ENCODE data around the gene LCE4A. TPM values are rescaled to one million over a fixed set of nuclear protein-coding genes. Genes with fewer than 3 reads are reported as not detected.

LCE4A gene
- total RNA-seq, 2 donors from 2014 or later, result not detected

DNA sequence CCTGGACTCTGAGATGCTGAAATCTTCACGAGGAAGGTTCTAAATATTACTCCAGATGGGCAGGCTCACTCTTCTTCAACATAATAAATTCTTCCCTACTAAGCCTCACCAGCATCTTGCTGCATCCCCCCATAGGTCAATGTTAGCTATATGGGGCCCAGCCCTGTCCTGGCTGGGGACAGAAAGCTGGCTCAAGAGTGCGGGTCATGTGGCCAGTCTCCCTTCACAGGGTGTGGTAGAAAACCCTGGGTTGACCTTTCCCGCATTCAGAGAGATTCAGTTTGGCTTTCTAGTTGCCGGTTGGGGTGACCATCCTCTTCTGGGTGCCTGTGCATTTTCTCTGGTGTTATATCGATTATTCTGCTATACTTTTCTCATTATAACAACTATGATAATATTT is 30.0 kb downstream of the LCE4A start:
- Histone ChIP-seq H3K27ac (ENCODE audit: low read depth, low read length) (no peak overlapping the region), H3K27me3 (ENCODE audit: control insufficient read depth, insufficient read depth, low read length, poor library complexity, severe bottlenecking) (no peaks in the 10 kb centered on the region), H3K36me3 (ENCODE audit: control insufficient read depth, insufficient read depth, low read length) (no peaks in the 10 kb centered on the region), H3K4me1 (ENCODE audit: control insufficient read depth, insufficient read depth, low read length) (no peaks in the 10 kb centered on the region), H3K9ac (ENCODE audit: extremely low read depth, low read length, poor library complexity, severe bottlenecking) (no peak overlapping the region), H3K9me3 (ENCODE audit: control insufficient read depth, low read length) (peaks cover 80% of the 10 kb centered on the region), H3K4me3 (ENCODE audit: low read length) (no peak overlapping the region)
- no peak overlapping the region for H3K27ac Mint-ChIP-seq
- peaks cover 93% of the 10 kb centered on the region for H3K9me3 Mint-ChIP-seq
- no peaks in the 10 kb centered on the region for H3K4me1 Mint-ChIP-seq
- DNase-seq, result no peak
- WGBS, 2 experiments (ENCODE audit: insufficient coverage in 1 of 2, insufficient read length in 1 of 2), result 60% methylated on average over 4 of the region's 5 CpGs; no CpG with 5 or more reads in 1 of the 2 experiments
- TF ChIP-seq, protein P1, sequence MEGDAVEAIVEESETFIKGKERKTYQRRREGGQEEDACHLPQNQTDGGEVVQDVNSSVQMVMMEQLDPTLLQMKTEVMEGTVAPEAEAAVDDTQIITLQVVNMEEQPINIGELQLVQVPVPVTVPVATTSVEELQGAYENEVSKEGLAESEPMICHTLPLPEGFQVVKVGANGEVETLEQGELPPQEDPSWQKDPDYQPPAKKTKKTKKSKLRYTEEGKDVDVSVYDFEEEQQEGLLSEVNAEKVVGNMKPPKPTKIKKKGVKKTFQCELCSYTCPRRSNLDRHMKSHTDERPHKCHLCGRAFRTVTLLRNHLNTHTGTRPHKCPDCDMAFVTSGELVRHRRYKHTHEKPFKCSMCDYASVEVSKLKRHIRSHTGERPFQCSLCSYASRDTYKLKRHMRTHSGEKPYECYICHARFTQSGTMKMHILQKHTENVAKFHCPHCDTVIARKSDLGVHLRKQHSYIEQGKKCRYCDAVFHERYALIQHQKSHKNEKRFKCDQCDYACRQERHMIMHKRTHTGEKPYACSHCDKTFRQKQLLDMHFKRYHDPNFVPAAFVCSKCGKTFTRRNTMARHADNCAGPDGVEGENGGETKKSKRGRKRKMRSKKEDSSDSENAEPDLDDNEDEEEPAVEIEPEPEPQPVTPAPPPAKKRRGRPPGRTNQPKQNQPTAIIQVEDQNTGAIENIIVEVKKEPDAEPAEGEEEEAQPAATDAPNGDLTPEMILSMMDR (conservative IDR thresholded peaks at IDR 0.05), result no peak
- no peak overlapping the region for H3K4me3 Mint-ChIP-seq
- no peaks in the 10 kb centered on the region for H3K27me3 Mint-ChIP-seq (ENCODE audit: insufficient read depth)
- no peaks in the 10 kb centered on the region for H3K36me3 Mint-ChIP-seq (ENCODE audit: low read depth)

DNA sequence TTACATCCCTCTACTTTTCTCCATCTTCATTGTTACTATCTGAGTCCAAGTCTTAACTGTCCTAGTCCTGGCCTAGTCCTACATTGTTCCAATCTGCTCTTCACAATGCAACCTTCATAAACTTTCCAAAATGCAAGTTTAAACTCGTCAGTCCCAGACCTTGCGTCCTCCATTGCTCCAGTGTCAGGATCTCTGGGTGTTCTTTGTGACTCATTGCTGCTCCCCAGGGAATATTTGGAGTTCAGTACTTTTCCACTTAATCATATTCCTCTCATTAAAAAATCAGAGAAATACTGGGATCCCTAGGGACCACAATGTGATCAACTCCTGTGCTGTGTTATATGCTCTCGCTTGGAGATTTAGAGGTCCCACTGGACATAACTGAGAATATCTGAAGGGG is 31.9 kb downstream of the LCE4A start:
- TF ChIP-seq, protein P1 (conservative IDR thresholded peaks at IDR 0.05), result no peak
- Histone ChIP-seq H3K27ac (ENCODE audit: low read depth, low read length) (no peak overlapping the region), H3K4me1 (ENCODE audit: control insufficient read depth, insufficient read depth, low read length) (no peaks in the 10 kb centered on the region), H3K9me3 (ENCODE audit: control insufficient read depth, low read length) (peaks cover 81% of the 10 kb centered on the region), H3K36me3 (ENCODE audit: control insufficient read depth, insufficient read depth, low read length) (no peaks in the 10 kb centered on the region), H3K4me3 (ENCODE audit: low read length) (no peak overlapping the region), H3K27me3 (ENCODE audit: control insufficient read depth, insufficient read depth, low read length, poor library complexity, severe bottlenecking) (no peaks in the 10 kb centered on the region), H3K9ac (ENCODE audit: extremely low read depth, low read length, poor library complexity, severe bottlenecking) (no peak overlapping the region)
- WGBS, 2 experiments (ENCODE audit: insufficient coverage in 1 of 2, insufficient read length in 1 of 2), result 69 to 90% methylated on average over 2 to 3 of the region's 3 CpGs
- Mint-ChIP-seq H3K36me3 (ENCODE audit: low read depth) (no peaks in the 10 kb centered on the region), H3K27me3 (ENCODE audit: insufficient read depth) (no peaks in the 10 kb centered on the region), H3K4me1 (no peaks in the 10 kb centered on the region), H3K9me3 (peaks cover 94% of the 10 kb centered on the region), H3K4me3 (no peak overlapping the region), H3K27ac (no peak overlapping the region)
- no peak for DNase-seq

DNA sequence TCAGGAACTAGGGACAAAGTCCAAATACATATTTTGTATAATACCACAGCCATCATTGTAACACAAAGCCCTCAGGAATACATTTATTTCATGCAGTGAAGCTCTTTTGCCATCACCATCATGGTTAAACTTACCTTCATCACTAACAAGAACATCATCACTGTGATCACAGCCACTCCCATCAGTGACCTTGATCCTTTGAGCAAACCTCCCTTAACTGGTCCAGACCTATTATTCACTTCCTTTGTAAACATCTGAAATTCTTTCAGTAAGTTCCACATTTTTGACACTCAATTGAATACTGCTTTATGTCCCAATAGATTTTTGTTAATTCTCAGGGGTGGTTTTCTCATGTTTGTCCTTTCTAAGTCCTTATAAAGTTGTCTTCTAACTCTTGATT is 33.7 kb downstream of the LCE4A start:
- H3K27me3 Mint-ChIP-seq (ENCODE audit: insufficient read depth), result no peaks in the 10 kb centered on the region
- Histone ChIP-seq H3K9me3 (ENCODE audit: control insufficient read depth, low read length) (peaks cover 86% of the 10 kb centered on the region), H3K4me3 (ENCODE audit: low read length) (no peak overlapping the region), H3K27ac (ENCODE audit: low read depth, low read length) (no peak overlapping the region), H3K27me3 (ENCODE audit: control insufficient read depth, insufficient read depth, low read length, poor library complexity, severe bottlenecking) (no peaks in the 10 kb centered on the region), H3K4me1 (ENCODE audit: control insufficient read depth, insufficient read depth, low read length) (no peaks in the 10 kb centered on the region), H3K36me3 (ENCODE audit: control insufficient read depth, insufficient read depth, low read length) (no peaks in the 10 kb centered on the region), H3K9ac (ENCODE audit: extremely low read depth, low read length, poor library complexity, severe bottlenecking) (no peak overlapping the region)
- no peak overlapping the region for H3K27ac Mint-ChIP-seq
- H3K4me3 Mint-ChIP-seq, result no peak overlapping the region
- TF ChIP-seq, protein P1 (conservative IDR thresholded peaks at IDR 0.05), result no peak
- no peak for DNase-seq
- peaks cover 95% of the 10 kb centered on the region for H3K9me3 Mint-ChIP-seq
- no peaks in the 10 kb centered on the region for H3K36me3 Mint-ChIP-seq (ENCODE audit: low read depth)
- H3K4me1 Mint-ChIP-seq, result no peaks in the 10 kb centered on the region
